Choroid plexus epithelial cell (primary cell): Measurements from ENCODE around the gene PSAP.

Experiments
- DNase-seq: peaks from one replicate; pipeline ENCODE4 v3.0.0-alpha.2; 2010; ENCODE audit warnings: low read depth
- H3K4me3 ChIP-seq: 2 replicates; pipeline ENCODE4 v1.5.1; 2011; ENCODE audit warnings: low read depth, mild to moderate bottlenecking, control low read depth, low read length, moderate library complexity
- CTCF ChIP-seq: conservative IDR thresholded peaks from 2 replicates; pipeline ENCODE4 v1.5.1; 2011; ENCODE audit warnings: low read depth, mild to moderate bottlenecking, control low read depth, inconsistent platforms, low read length, moderate library complexity

PSAP gene

GRCh38 chr10:71767420-71768035 is 83.5 kb downstream of the PSAP start:
- peak; percentile 80 for DNase-seq
- TF ChIP-seq CTCF: no peak
- no peak overlapping the region for H3K4me3 ChIP-seq

- peak; percentile 97 for DNase-seq
- no peak for TF ChIP-seq CTCF
- H3K4me3 ChIP-seq: no peak overlapping the region
These were observed 84.2 kb downstream of the PSAP start for GRCh38 chr10:71766717-71767419.
